ENCODE data around the gene DDX42. TPM values are rescaled to one million over a fixed set of nuclear protein-coding genes. Genes with fewer than 3 reads are reported as not detected.

Gene DDX42
- total RNA-seq, 1 donor from 2014 or later: 125 TPM

DNA sequence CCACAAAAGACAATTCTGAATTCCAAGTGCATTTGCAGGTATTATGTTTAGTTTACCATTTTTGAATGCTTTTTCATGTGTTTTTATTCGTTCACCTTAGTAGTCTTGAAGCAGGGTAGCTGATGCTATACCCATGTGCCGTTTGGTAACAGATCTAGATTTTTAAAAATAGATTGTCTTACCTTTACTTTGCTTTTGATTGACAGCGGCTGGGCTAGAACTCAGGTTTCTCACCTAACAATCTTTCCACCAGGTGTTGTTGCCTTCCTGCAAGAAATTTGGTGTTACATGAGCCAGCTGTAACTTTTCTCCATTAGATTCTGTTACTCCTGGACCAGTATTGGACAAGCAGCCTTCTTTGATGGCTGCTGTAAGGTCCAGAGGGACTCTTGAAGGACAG, 55.0 kb downstream of the DDX42 start:
- peaks cover 67% of the 10 kb centered on the region for H3K79me2 ChIP-seq (ENCODE audit: insufficient read depth, low read length)

GRCh38 chr17:63830278-63830677, 56.3 kb downstream of the DDX42 start:
- TF ChIP-seq, protein P1, sequence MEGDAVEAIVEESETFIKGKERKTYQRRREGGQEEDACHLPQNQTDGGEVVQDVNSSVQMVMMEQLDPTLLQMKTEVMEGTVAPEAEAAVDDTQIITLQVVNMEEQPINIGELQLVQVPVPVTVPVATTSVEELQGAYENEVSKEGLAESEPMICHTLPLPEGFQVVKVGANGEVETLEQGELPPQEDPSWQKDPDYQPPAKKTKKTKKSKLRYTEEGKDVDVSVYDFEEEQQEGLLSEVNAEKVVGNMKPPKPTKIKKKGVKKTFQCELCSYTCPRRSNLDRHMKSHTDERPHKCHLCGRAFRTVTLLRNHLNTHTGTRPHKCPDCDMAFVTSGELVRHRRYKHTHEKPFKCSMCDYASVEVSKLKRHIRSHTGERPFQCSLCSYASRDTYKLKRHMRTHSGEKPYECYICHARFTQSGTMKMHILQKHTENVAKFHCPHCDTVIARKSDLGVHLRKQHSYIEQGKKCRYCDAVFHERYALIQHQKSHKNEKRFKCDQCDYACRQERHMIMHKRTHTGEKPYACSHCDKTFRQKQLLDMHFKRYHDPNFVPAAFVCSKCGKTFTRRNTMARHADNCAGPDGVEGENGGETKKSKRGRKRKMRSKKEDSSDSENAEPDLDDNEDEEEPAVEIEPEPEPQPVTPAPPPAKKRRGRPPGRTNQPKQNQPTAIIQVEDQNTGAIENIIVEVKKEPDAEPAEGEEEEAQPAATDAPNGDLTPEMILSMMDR (IDR thresholded peaks at IDR 0.05; ENCODE audit: insufficient read depth, low read depth, low read length): no peak
- no peak for TF ChIP-seq EZH2 (IDR thresholded peaks at IDR 0.05; ENCODE audit: insufficient read depth, low read length)
- Histone ChIP-seq H3K27me3 (ENCODE audit: insufficient read depth, low read length) (no peaks in the 10 kb centered on the region), H3K27ac (ENCODE audit: low read depth, low read length) (no peak overlapping the region), H2AFZ (ENCODE audit: low read depth, low read length) (no peak overlapping the region), H3K4me1 (ENCODE audit: insufficient read depth, low read length) (peaks cover 18% of the 10 kb centered on the region), H3K9ac (ENCODE audit: low read length) (no peak overlapping the region), H3K79me2 (ENCODE audit: insufficient read depth, low read length) (peaks cover 54% of the 10 kb centered on the region), H3K36me3 (ENCODE audit: insufficient read depth, low read length) (peaks cover 62% of the 10 kb centered on the region), H3K4me3 (ENCODE audit: insufficient read depth, low read depth, low read length) (no peak overlapping the region), H3K9me3 (ENCODE audit: insufficient read depth, low read depth, low read length) (no peaks in the 10 kb centered on the region), H3K4me2 (ENCODE audit: low read length) (no peak overlapping the region), H4K20me1 (ENCODE audit: insufficient read depth, low read length) (peaks cover 85% of the 10 kb centered on the region)
- Mint-ChIP-seq H3K4me3 (ENCODE audit: unreplicated experiment) (peak overlapping the region; percentile 62), H3K27ac (ENCODE audit: unreplicated experiment) (no peak overlapping the region), H3K27me3 (ENCODE audit: low read depth, unreplicated experiment) (no peaks in the 10 kb centered on the region), H3K36me3 (ENCODE audit: low read depth, unreplicated experiment) (peaks cover 34% of the 10 kb centered on the region), H3K4me1 (ENCODE audit: low read depth, unreplicated experiment) (peaks cover 11% of the 10 kb centered on the region), H3K9me3 (ENCODE audit: unreplicated experiment) (no peaks in the 10 kb centered on the region)
- DNase-seq (ENCODE audit: low read depth): no peak
- FAIRE-seq: no peak

More for the DNA sequence above, 55.0 kb downstream of the DDX42 start:
- Histone ChIP-seq H3K36me3 (ENCODE audit: insufficient read depth, low read length) (peaks cover 70% of the 10 kb centered on the region), H3K27ac (ENCODE audit: low read depth, low read length) (no peak overlapping the region), H3K4me2 (ENCODE audit: low read length) (peak overlapping the region; percentile 92), H2AFZ (ENCODE audit: low read depth, low read length) (no peak overlapping the region), H3K4me3 (ENCODE audit: insufficient read depth, low read depth, low read length) (peak overlapping the region; percentile 96), H3K4me1 (ENCODE audit: insufficient read depth, low read length) (peaks cover 18% of the 10 kb centered on the region), H3K9me3 (ENCODE audit: insufficient read depth, low read depth, low read length) (no peaks in the 10 kb centered on the region), H3K27me3 (ENCODE audit: insufficient read depth, low read length) (no peaks in the 10 kb centered on the region), H4K20me1 (ENCODE audit: insufficient read depth, low read length) (peaks cover 71% of the 10 kb centered on the region), H3K9ac (ENCODE audit: low read length) (peak overlapping the region; percentile 85)
- Mint-ChIP-seq H3K27ac (ENCODE audit: unreplicated experiment) (no peak overlapping the region), H3K4me3 (ENCODE audit: unreplicated experiment) (peak overlapping the region; percentile 62), H3K27me3 (ENCODE audit: low read depth, unreplicated experiment) (no peaks in the 10 kb centered on the region), H3K9me3 (ENCODE audit: unreplicated experiment) (no peaks in the 10 kb centered on the region), H3K36me3 (ENCODE audit: low read depth, unreplicated experiment) (peaks cover 40% of the 10 kb centered on the region), H3K4me1 (ENCODE audit: low read depth, unreplicated experiment) (peaks cover 16% of the 10 kb centered on the region)
- no peak for TF ChIP-seq EZH2 (IDR thresholded peaks at IDR 0.05; ENCODE audit: insufficient read depth, low read length)
- TF ChIP-seq, protein P1 (IDR thresholded peaks at IDR 0.05; ENCODE audit: insufficient read depth, low read depth, low read length): no peak
- no peak for DNase-seq (ENCODE audit: low read depth)
- no peak for FAIRE-seq

GRCh38 chr17:63830904-63831491, 57.0 kb downstream of the DDX42 start:
- Mint-ChIP-seq H3K27me3 (ENCODE audit: low read depth, unreplicated experiment) (no peaks in the 10 kb centered on the region), H3K27ac (ENCODE audit: unreplicated experiment) (no peak overlapping the region), H3K9me3 (ENCODE audit: unreplicated experiment) (no peaks in the 10 kb centered on the region), H3K36me3 (ENCODE audit: low read depth, unreplicated experiment) (peaks cover 31% of the 10 kb centered on the region), H3K4me1 (ENCODE audit: low read depth, unreplicated experiment) (peaks cover 4% of the 10 kb centered on the region), H3K4me3 (ENCODE audit: unreplicated experiment) (no peak overlapping the region)
- no peak for TF ChIP-seq EZH2 (IDR thresholded peaks at IDR 0.05; ENCODE audit: insufficient read depth, low read length)
- TF ChIP-seq, protein P1 (IDR thresholded peaks at IDR 0.05; ENCODE audit: insufficient read depth, low read depth, low read length): no peak
- Histone ChIP-seq H3K4me3 (ENCODE audit: insufficient read depth, low read depth, low read length) (no peak overlapping the region), H3K4me1 (ENCODE audit: insufficient read depth, low read length) (peaks cover 13% of the 10 kb centered on the region), H2AFZ (ENCODE audit: low read depth, low read length) (no peak overlapping the region), H3K27me3 (ENCODE audit: insufficient read depth, low read length) (no peaks in the 10 kb centered on the region), H3K27ac (ENCODE audit: low read depth, low read length) (no peak overlapping the region), H3K36me3 (ENCODE audit: insufficient read depth, low read length) (peaks cover 58% of the 10 kb centered on the region), H3K79me2 (ENCODE audit: insufficient read depth, low read length) (peaks cover 47% of the 10 kb centered on the region), H3K9ac (ENCODE audit: low read length) (no peak overlapping the region), H4K20me1 (ENCODE audit: insufficient read depth, low read length) (peaks cover 81% of the 10 kb centered on the region), H3K4me2 (ENCODE audit: low read length) (no peak overlapping the region), H3K9me3 (ENCODE audit: insufficient read depth, low read depth, low read length) (no peaks in the 10 kb centered on the region)
- DNase-seq (ENCODE audit: low read depth) (no peak), FAIRE-seq (no peak)
